Measurements from ENCODE around the gene SLC31A2.

Gene SLC31A2

DNA sequence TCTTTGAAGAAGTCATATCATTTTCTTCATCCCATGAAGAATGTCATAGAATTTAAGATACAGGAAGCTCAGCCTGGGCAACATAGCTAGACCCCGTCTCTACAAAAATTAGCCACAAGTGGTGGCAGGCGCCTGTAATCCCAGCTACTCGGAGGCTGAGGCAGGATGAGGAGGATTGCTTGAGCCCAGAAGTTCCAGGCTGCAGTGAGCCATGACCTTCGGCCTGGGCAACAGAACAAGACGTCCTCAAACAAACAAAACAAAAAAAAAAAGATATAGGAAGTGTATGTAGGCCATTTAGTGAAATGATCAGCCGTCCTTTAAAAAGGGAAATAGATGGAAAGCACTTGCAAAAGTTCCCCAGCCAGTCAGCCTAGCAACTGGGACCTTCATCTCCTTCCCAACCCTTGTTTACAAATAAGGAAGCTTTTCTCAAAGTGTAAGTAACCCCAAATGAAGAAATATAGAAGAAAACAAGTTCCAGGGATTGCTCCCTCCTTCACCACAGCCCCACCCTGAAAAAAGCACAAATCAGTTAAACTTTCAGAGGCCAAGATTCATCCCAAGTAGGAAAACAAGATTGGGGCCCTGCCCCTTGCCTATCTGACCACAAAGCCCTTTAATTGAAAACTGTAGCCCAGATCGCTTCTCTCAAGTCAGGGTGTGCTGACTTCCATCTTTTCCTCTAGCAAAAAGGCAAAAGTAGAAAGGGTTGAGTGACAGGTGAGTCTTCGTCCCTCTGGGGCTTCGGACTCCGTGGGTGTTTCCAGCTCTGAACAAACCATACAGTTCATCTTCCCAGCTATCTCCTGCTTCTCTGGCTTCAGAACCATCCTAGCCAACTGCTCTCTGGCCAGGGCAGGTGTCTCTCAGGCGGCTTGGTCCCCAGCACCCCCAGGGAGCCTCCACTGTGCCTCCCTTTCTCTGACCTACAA, 1.2 kb downstream of the SLC31A2 start:
- no peak for DNase-seq (ENCODE audit: low read depth)

DNA sequence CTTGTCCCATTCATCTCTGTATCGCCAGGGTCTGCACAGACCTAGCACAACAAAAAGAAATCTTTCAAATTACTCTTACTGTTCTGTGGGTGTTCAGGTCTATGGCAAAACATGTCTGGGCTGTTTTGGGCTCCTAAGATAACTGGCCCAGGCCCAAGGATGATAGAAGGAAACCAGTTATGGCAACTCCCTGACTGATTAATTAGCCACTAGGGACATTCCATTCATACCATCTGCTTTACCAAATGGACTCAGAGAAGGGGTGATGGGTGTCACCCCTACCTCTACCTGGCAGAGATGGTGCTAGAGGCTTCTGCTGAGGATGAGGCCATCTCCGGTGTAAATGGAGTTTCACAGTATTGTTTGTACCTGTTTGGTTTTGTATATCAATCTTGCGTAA, 1.9 kb downstream of the SLC31A2 start:
- DNase-seq (ENCODE audit: low read depth): no peak

DNA sequence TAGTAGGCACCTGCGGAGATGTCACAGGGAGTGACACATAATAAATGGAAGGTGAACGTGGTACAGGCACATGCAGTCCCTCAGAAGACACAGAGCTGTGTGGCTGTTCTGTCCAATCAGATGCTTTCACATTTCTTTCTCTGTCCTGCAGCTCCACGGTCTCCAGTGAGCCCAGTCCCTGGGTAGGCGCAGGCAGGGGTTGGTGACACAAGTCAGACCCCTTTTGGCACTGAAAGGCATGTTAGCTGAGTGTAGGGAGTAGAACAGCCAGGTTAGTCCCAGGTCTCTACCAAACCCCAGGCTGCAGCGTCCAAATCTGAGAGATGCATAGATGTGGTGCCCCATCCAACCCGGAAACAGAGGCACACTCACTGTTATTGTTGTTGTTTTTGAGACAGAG, 2.8 kb downstream of the SLC31A2 start:
- no peak for DNase-seq (ENCODE audit: low read depth)

DNA sequence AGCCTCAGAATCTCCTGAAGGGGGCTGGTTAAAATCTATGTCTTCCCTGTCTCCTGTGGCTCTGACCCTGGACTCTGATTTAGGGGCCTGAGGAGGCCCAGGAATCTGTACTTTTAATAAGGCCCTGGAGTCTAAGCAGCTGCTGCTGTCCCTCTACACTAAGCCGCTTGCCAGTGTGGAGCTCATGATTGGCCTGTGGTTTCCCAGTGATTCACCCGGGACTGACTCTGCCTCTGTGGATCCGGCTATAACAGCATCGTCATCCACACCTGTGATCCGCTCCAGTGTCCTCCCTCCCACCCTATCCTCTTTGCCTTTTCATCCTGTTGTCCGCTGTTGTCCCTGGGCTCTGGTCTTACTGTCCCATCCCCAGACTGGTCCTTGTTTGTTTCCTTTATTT, 3.7 kb downstream of the SLC31A2 start:
- DNase-seq (ENCODE audit: low read depth): peak; percentile 38

GRCh38 chr9:113154946-113155345, 4.1 kb downstream of the SLC31A2 start:
- DNase-seq (ENCODE audit: low read depth): no peak

DNA sequence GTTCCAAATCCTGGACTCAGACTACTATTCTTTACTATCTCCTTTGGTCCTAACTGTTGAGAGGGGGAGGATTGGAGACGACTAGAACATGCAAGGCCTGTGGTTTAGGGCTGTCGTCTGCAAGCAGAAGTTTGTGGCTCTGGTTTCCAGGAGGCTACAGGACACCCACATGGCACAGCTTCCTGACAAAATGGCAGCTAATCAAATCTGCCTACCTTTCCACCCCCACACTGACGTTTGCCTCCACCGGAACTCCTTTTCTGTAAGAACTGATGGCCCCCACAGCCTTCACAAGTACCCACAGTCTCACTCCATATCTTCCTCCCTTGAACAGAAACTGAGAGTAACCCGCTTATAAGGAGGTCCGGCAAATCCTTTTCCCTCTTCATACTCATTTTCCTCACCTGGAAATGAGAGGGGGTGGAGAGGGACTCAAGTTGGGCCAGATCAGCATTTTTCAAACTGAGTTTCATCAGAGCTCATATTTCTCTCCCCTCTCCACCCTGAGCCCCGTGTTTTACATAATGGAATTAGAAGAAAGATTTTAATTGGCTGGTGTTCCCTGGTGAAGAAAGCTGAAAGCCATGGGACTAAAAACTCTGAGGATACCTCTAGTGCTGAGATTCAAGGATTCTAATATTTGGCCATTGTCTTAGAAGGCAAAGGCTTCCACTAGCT, 5.2 kb downstream of the SLC31A2 start:
- DNase-seq (ENCODE audit: low read depth): no peak

DNA sequence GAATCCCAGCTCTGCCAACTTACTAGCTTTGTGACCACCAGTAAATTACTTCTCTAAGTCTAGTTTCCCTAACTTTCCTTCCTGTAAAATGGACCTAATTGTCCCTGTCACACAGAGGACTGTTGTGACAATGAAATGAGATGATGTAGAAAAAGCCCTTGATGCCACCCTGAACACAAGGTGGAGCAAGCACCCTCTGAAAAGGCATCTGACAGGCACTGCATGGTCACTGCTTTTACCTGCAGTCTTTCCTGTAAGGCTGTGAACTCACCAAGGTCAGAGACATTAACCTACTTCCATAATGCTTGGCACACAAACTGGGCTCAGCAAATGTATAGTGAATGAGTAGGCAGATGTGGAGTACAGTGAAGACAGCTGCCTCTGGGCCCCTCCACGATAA, 6.1 kb downstream of the SLC31A2 start:
- DNase-seq (ENCODE audit: low read depth): no peak

GRCh38 chr9:113158446-113158845, 7.6 kb downstream of the SLC31A2 start:
- DNase-seq (ENCODE audit: low read depth): no peak

- no peak for DNase-seq (ENCODE audit: low read depth)
These were observed 9.8 kb downstream of the SLC31A2 start for GRCh38 chr9:113160571-113160970.

DNA sequence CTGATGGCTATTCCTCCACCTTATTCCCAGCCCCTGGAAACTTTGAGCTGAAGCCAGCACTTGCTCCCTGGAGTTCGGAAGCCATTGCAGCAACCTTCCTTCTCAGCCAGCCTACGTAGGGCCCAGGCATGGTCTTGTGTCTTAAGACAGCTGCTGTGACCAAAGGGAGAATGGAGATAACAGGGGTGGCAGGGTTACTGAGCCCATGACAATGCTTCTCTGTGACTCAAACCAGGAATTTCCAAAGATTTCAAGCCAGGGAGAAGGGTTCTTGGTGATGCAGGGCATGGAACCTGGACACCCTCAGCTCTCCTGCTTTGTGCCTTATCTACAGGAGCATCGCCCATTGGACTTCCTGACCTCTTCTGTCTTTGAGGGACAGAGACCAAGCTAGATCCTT, 12.2 kb downstream of the SLC31A2 start:
- DNase-seq (ENCODE audit: low read depth): no peak

- no peak for DNase-seq (ENCODE audit: low read depth)
These were observed 13.9 kb downstream of the SLC31A2 start for GRCh38 chr9:113164536-113165300.

GRCh38 chr9:113166039-113166438, 15.2 kb downstream of the SLC31A2 start:
- no peak for DNase-seq (ENCODE audit: low read depth)

- DNase-seq (ENCODE audit: low read depth): no peak
These were observed 18.0 kb downstream of the SLC31A2 start for GRCh38 chr9:113168809-113169208.

DNA sequence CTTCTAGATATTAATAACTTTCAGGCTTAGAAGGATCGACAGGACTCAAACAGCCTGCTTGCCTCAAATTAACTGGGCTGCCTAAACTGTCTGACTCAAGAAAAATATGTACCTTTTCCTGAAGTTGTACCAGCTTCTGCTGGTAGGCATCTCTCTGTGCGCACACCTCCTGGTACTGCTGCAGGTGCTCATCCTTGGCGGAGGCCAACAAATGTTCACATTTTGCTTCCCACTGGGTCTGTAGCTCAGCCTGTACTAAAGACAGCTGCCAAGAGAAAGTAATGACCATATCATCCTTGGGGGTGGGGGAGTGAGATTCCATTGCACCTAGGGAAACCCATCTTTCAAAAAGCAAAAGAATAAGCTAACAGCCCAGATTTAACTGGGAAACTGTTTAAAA, 22.5 kb downstream of the SLC31A2 start:
- DNase-seq (ENCODE audit: low read depth): no peak

GRCh38 chr9:113176803-113177202, 26.0 kb downstream of the SLC31A2 start:
- DNase-seq (ENCODE audit: low read depth): no peak

GRCh38 chr9:113177251-113177650, 26.4 kb downstream of the SLC31A2 start:
- DNase-seq (ENCODE audit: low read depth): no peak

GRCh38 chr9:113178087-113178486, 27.3 kb downstream of the SLC31A2 start:
- peak; percentile 26 for DNase-seq (ENCODE audit: low read depth)

DNA sequence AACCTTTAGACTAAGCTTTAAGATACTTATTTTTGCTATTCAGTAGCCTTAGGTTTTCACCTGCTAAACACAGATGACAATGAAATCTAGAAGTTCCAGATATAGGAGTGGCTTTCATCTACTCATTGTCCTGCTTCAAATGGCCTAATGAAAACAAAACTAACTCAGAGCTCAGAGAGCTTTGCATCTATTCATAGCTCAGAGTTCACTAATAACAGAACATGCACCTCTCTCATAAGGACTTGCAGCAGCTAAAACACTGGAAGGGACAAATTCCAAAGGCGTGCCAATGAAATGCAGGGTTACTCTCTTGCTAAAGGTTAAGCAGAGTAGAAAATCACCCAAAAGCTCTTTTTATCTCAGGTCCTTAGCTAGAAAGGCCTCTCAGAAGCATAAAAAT, 29.0 kb downstream of the SLC31A2 start:
- no peak for DNase-seq (ENCODE audit: low read depth)

- no peak for DNase-seq (ENCODE audit: low read depth)
These were observed 30.4 kb downstream of the SLC31A2 start for GRCh38 chr9:113181165-113181564.

GRCh38 chr9:113183956-113184488, 33.2 kb downstream of the SLC31A2 start:
- no peak for DNase-seq (ENCODE audit: low read depth)

DNA sequence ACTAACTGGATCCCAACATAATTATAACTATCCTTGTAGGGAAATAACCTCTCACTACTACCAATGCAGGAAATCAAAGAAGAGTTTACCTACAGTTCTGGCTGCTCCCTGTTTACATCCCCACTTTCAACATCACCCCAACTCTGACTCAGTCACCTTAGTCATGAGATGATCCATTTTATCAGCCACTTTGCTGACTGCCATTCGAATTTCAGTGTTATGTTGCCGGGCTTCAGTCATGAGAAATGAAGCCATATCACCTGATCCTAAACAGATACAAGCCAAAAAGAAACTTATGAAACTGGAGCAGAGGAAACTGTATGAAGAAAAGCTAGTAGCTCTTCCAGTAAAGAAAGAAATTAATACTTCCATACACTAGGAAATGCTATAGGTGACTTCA, 33.7 kb downstream of the SLC31A2 start:
- no peak for DNase-seq (ENCODE audit: low read depth)

GRCh38 chr9:113185271-113185670, 34.5 kb downstream of the SLC31A2 start:
- DNase-seq (ENCODE audit: low read depth): no peak
